IPS-20b (cell line): ENCODE data around the gene RPS10.

Experiments
- H3K27ac ChIP-seq: one replicate; pipeline ENCODE4 v1.5.1; 2013; ENCODE audit warnings: low read length
- H3K27me3 ChIP-seq: 2 replicates; pipeline ENCODE4 v1.6.1; 2013; ENCODE audit warnings: mild to moderate bottlenecking, low read length, inconsistent platforms; ENCODE audit not compliant: insufficient read depth
- H3K36me3 ChIP-seq: 2 replicates; pipeline ENCODE4 v1.6.1; 2013; ENCODE audit warnings: low read depth, mild to moderate bottlenecking, inconsistent platforms, low read length, moderate library complexity; ENCODE audit not compliant: insufficient read depth
- H3K4me1 ChIP-seq: 2 replicates; pipeline ENCODE4 v1.6.1; 2013; ENCODE audit warnings: mild to moderate bottlenecking, control low read depth, inconsistent platforms, low read length, moderate library complexity; ENCODE audit not compliant: insufficient read depth
- H3K4me3 ChIP-seq: 2 replicates; pipeline ENCODE4 v1.5.1; 2013; ENCODE audit warnings: mild to moderate bottlenecking, low read length, inconsistent platforms
- H3K9ac ChIP-seq: 2 replicates; pipeline ENCODE4 v1.6.1; 2013; ENCODE audit warnings: low read depth, mild to moderate bottlenecking, inconsistent platforms, low read length, moderate library complexity
- H3K9me3 ChIP-seq: 2 replicates; pipeline ENCODE4 v1.6.1; 2013; ENCODE audit warnings: mild to moderate bottlenecking, low read depth, low read length, inconsistent platforms; ENCODE audit not compliant: insufficient read depth

RPS10 gene

DNA sequence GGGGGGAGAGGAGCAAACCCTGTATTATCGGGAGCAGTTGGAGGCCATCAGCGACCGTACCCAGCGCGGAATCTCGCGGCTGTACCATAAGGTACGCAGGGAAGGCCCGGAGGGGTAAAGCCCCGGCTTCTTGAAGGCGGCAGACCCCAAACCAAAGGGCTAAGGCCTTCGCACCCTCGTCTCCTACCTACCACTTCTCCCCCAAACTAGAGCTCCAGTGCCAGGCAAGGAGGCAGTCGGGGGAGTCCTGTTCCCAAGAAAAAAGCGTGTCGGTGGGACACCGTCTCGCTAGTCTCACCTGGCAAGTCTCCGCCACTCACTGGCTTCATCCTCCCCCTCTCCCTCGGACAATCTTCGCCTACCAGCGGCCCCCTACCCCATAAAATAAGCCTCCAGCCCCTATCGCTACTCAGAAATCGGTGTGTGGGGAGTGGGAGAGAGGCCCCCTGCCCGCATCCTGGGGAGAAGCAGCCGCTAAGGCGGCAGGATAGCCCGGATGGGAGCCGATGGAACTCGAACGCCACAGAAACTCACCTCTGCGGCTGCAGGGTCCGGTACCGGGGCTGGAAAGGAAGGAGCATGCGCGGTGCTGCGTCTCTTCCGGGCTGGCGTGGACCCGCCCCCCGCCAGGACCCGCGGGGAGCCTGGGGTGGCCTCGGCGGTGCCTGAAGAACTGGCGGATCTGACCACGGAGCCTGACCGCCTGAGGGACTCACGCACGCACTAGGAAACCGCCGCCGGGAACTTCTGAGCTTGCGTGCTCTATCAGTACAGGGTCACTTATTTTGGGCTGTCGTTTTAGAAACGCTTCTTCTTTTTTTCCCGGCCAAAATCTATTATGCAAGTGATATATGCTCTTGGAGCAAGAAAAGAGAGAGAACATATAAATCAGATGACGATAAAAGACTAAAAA lies at the start of gene RPS10:
RPS10 (minus strand) TSS at position 572 of the 913 bp plus-strand sequence. CDS start 848 bp downstream, outside the sequence.
- Histone ChIP-seq H3K36me3 (peaks cover 47% of the 10 kb centered on the region), H3K4me3 (peak within 1 kb of the TSS; percentile 85), H3K4me1 (peaks cover 8% of the 10 kb centered on the region), H3K27me3 (no peaks in the 10 kb centered on the region), H3K27ac (peak within 1 kb of the TSS; percentile 70), H3K9ac (peak within 1 kb of the TSS; percentile 100), H3K9me3 (peaks cover 5% of the 10 kb centered on the region; the same call in 1 of the 2 replicates)

DNA sequence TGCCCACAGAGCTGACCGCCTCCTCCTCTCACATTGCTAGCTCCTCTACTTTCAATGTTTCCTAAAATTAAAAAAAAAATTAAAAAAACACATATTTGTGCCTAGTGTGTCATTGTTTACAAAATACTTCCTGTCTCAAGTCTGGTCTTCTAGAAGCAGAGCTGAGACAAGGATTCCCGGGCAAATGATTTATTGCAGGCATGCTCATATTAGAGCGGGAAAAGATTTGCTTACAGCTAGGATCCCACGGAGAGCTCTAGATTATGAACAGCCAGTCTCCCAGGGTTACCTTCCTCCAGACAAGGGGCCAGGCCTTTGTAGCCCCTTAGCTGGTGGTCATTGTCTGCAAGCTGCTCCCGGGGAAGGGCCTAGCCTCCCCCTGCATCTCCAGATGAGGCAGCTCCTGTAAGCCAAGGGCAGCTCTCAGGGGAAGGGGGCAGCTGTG lies 49.4 kb upstream of the RPS10 start:
- no peak overlapping the region for H3K4me3 ChIP-seq
- peak overlapping the region; percentile 5; the same call in 1 of the 2 replicates for H3K9ac ChIP-seq
- H3K9me3 ChIP-seq: peaks cover 12% of the 10 kb centered on the region; the same call in 1 of the 2 replicates
- no peaks in the 10 kb centered on the region for H3K27me3 ChIP-seq
- H3K36me3 ChIP-seq: no peaks in the 10 kb centered on the region
- peaks cover 2% of the 10 kb centered on the region; the same call in 1 of the 2 replicates for H3K4me1 ChIP-seq
- H3K27ac ChIP-seq: no peak overlapping the region

DNA sequence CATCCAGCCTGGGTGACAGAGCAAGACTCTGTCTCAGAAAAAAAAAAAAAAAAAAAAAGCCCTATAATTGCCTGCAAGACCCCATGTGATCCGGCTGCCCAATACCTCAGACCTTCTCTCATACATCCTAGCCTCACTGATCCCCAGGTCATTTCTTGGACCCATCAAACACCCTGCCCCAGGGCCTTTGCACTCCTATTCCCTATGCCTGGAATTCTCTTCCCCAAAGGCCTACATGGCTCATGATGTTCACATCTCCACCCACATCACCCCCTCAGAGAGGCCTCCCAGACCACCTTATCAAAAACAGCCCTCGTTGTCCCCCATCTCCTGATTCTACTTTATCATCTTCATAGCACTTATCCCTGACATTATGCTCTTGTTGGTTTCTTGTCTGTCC lies 48.9 kb upstream of the RPS10 start:
- Histone ChIP-seq H3K36me3 (no peaks in the 10 kb centered on the region), H3K27ac (no peak overlapping the region), H3K4me3 (no peak overlapping the region), H3K9me3 (peaks cover 12% of the 10 kb centered on the region; the same call in 1 of the 2 replicates), H3K27me3 (no peaks in the 10 kb centered on the region), H3K4me1 (peaks cover 2% of the 10 kb centered on the region; the same call in 1 of the 2 replicates), H3K9ac (no peak overlapping the region)

DNA sequence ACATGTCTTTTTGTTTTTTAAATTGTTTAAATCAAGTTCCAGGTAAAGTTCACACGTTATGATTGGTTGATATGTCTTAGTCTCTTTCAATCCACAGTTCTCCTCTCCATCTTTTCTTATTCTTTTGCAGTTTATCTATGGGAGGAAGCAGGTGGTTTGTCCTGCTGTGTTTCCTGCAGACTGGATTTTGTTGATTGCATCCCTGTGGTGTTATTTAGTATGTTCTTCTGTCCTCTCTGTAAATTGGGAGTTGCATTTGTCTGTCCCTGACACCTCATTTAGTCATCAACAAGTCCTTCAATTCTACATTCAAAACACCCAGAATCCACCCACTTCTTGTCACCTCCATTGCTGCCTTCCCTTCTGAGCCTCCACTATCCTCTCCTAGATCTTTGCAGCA lies 48.1 kb upstream of the RPS10 start:
- H3K36me3 ChIP-seq: no peaks in the 10 kb centered on the region
- no peak overlapping the region for H3K27ac ChIP-seq
- peaks cover 12% of the 10 kb centered on the region; the same call in 1 of the 2 replicates for H3K9me3 ChIP-seq
- peaks cover 2% of the 10 kb centered on the region; the same call in 1 of the 2 replicates for H3K4me1 ChIP-seq
- H3K4me3 ChIP-seq: no peak overlapping the region
- H3K9ac ChIP-seq: no peak overlapping the region
- no peaks in the 10 kb centered on the region for H3K27me3 ChIP-seq

DNA sequence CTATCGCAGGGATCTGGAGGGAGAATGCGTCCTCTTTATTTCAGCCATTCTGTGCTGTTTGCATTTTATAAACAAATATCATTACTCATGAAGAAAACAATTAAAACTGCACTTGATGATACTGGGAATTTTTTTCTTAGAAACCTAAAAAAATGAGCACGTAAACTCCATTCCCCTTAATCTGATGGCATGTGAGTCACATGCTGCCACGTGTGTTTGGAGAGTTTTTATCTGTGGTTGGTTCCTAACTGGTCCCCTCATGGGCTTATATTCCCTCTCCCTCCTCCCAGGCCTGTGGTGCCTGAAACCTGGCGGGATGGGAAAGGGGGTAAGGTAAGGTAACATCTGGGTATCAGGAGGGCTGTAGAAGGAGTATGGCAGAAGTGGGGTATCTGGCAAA lies 46.6 kb upstream of the RPS10 start:
- Histone ChIP-seq H3K27ac (no peak overlapping the region), H3K27me3 (no peaks in the 10 kb centered on the region), H3K36me3 (no peaks in the 10 kb centered on the region), H3K4me3 (no peak overlapping the region), H3K9ac (no peak overlapping the region), H3K4me1 (peaks cover 2% of the 10 kb centered on the region; the same call in 1 of the 2 replicates), H3K9me3 (peaks cover 12% of the 10 kb centered on the region; the same call in 1 of the 2 replicates)

DNA sequence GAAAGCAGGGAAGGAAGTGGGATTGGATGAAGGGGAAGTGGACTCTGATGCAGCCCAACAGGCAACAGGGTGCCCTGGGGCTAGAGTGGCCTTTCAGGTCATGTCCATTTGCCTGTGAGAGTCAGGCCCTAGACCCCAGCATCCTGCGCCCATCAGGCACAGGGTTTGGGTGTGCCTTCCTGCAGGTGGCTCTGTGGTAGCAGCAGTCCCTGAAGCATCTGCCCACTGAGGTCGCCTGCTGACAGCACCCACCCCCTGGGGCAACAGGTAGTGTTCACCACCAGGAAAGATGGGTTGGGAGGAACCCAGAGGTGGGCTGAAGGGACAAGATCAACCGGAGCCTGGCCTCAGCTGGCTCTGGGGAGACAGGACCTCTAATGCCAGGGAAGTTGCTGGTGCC lies 43.6 kb upstream of the RPS10 start:
- peaks cover 12% of the 10 kb centered on the region; the same call in 1 of the 2 replicates for H3K9me3 ChIP-seq
- no peak overlapping the region for H3K27ac ChIP-seq
- no peaks in the 10 kb centered on the region for H3K4me1 ChIP-seq
- no peak overlapping the region for H3K4me3 ChIP-seq
- H3K36me3 ChIP-seq: no peaks in the 10 kb centered on the region
- no peak overlapping the region for H3K9ac ChIP-seq
- peaks cover 22% of the 10 kb centered on the region for H3K27me3 ChIP-seq

DNA sequence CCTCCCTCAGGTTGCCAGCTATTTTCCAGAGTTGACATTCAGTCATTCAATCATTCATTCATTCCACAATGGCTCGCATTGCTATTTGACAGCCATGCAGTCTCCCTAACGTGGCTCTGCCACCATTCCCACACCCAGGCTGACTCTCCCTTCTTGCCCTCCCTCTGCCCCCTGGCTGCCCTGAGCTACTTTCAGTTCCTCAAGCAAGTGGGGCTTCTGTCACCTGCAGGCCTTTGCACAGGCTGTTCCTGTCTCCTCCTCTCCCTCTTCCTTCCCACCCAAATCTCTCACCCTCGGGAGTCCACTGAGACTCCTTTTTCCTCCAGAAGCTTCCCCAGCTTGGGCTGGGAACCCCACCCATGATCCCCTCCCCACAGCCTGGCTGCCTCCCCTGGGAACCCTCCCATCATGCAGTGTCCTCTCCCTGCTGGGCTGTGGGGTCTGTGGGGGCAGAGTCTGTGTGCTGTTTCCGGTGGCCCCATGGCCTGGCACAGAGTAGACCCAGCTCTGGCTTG lies 42.6 kb upstream of the RPS10 start:
- Histone ChIP-seq H3K4me3 (no peak overlapping the region), H3K4me1 (no peaks in the 10 kb centered on the region), H3K27me3 (peaks cover 22% of the 10 kb centered on the region), H3K36me3 (no peaks in the 10 kb centered on the region), H3K9ac (no peak overlapping the region), H3K27ac (no peak overlapping the region), H3K9me3 (0 out of 2 replicates have a peak, but pooled peaks cover 2% of the 10 kb centered on the region)

DNA sequence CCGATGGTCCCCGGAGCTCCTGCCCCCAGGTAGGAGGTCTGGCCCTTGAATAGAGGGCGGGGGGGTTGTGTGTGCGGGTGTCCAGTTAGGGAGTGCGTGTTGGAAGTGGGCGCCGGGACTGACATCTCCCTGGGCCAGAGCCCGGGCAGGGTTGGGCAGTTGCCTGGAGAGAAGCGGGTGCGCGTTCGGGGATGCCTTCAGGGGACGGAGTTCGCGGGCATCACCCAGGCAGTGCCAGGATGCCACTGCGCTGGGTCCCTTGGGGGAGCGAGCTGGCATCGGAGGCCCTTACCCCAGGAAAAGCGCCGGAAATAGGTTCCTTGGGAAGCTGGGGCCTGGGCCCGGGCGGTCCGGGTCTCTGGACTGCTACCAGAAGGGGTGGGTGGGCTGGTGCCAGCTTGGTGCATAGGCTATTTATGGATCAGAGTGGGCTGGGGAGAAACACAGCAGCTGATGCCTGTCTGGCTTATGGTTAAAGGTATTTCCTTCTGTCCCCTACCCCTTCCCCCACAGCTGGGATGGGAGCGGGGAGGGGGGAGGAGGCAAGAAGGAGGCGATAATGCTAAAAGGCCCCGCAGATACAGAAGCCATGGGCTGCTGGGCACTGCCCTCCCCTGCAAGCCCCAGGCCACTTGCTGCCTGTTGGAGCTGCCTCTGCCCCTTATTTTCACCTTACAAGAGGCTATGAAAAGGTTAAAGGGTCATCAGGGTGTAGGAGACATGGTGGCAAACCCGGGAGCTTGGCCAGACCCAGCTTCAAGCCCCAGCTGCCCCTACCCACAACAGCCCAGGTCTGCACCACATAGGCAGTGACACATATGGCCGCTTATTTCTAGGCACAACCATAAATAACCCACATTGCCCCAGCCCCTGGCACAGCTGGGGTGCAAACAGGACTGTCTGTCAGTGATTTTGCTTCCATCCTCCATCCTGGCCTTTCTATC lies 40.6 kb upstream of the RPS10 start:
- H3K27ac ChIP-seq: no peak overlapping the region
- peaks cover 22% of the 10 kb centered on the region for H3K27me3 ChIP-seq
- H3K4me1 ChIP-seq: no peaks in the 10 kb centered on the region
- peak overlapping the region; percentile 51; the same call in 1 of the 2 replicates for H3K9ac ChIP-seq
- H3K36me3 ChIP-seq: no peaks in the 10 kb centered on the region
- H3K4me3 ChIP-seq: peak overlapping the region; percentile 76
- H3K9me3 ChIP-seq: no peaks in the 10 kb centered on the region

DNA sequence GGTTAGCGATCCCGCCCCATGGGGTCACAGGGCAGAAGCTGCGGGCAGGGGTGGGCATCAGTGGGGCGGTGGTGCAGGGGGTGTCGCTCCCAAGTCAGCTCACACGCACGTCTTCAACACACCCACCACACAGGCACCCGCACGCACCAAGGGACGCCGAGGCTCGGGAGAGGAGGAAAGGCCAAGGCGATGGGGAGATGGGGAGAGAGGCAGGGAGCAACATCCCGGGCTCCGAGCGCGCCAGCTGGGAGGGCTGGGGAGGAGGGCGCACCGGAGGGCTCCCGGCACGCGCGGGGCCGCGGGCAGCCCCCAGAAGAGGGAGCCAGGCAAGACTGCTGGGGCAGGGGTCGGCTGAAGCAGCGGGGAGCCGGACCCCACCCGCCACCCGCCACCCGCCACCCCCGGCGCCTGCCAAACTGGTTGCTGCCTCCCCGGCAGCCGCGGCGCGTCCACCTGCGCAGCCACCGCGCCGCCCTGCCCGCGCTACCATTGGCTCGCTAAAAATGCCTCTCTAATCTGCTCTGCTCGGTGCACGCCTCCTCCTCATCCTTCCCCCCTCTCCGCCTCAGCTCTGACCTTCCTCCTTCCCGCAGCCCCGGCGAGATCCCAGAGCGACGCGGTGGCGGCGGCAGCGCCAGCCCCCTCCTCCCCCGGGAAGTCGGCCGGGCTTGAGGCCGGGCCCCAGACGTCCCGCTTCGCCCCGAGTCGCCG lies 39.8 kb upstream of the RPS10 start, which contains the start of gene PACSIN1:
PACSIN1 (plus strand) TSS at position 546 of the 711 bp plus-strand sequence. CDS start 60,230 bp downstream, outside the sequence.
- no peaks in the 10 kb centered on the region for H3K9me3 ChIP-seq
- peak within 1 kb of the TSS; percentile 76 for H3K4me3 ChIP-seq
- peak within 1 kb of the TSS; percentile 51; the same call in 1 of the 2 replicates for H3K9ac ChIP-seq
- H3K27ac ChIP-seq: no peak within 1 kb of the TSS
- H3K4me1 ChIP-seq: no peaks in the 10 kb centered on the region
- no peaks in the 10 kb centered on the region for H3K36me3 ChIP-seq
- H3K27me3 ChIP-seq: peaks cover 22% of the 10 kb centered on the region

DNA sequence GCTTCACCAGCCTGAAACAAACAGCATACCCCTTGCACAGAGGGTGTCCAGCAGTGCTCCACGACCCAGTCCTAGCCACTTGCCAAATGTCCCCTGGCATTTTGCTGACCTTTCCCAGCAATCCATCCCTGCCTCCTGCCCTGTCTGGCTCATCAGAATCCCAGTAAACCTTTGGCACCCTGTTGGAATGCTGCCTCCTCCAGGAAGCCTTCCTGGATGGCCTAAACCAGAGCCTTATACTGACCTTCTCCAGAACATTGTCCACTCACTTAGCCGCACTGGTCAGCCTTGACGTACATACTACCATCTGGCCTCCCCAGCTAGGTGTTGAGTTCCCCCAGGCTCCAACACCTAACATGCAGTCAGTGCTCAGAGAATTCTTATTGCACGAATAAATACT lies 38.0 kb upstream of the RPS10 start:
- Histone ChIP-seq H3K9ac (no peak overlapping the region), H3K27me3 (peaks cover 22% of the 10 kb centered on the region), H3K36me3 (no peaks in the 10 kb centered on the region), H3K4me3 (no peak overlapping the region), H3K9me3 (no peaks in the 10 kb centered on the region), H3K27ac (no peak overlapping the region), H3K4me1 (no peaks in the 10 kb centered on the region)
